Naive B cell (primary cell): Measurements from ENCODE around the gene MEF2D. TPM values are rescaled to one million over a fixed set of nuclear protein-coding genes. Genes with fewer than 3 reads are reported as not detected.

Source experiments
- ATAC-seq, 2 donors: fragments of 150-1000 bp; cut with Tn5 transposase; 2 replicates each; pipeline ENCODE4 v1.10.0; 2021; ENCODE audit warnings: low read depth in 2 of 2, mild to moderate bottlenecking in 2 of 2, moderate library complexity in 2 of 2
- DNase-seq: peaks from one replicate; pipeline ENCODE4 v3.0.0; 2022
- H3K27ac Mint-ChIP-seq, 6 donors: one replicate each; pipeline ENCODE4 v1.8.0; 2020 to 2022; ENCODE audit warnings: mild to moderate bottlenecking in 6 of 6, mixed read lengths in 6 of 6, moderate library complexity in 5 of 6, inconsistent platforms in 2 of 6
- H3K27me3 Mint-ChIP-seq, 3 donors: one replicate each; pipeline ENCODE4 v1.8.0; 2021 to 2022; ENCODE audit warnings: mixed read lengths in 3 of 3, mild to moderate bottlenecking in 1 of 3
- H3K36me3 Mint-ChIP-seq, 2 donors: one replicate each; pipeline ENCODE4 v1.8.0; 2020 to 2022; ENCODE audit warnings: mixed read lengths in 2 of 2, inconsistent platforms in 1 of 2, mild to moderate bottlenecking in 1 of 2
- H3K4me1 Mint-ChIP-seq, 3 donors: one replicate each; pipeline ENCODE4 v1.8.0; 2020 to 2022; ENCODE audit warnings: mixed read lengths in 3 of 3, inconsistent platforms in 1 of 3, mild to moderate bottlenecking in 1 of 3, moderate library complexity in 1 of 3
- H3K4me3 Mint-ChIP-seq, 8 donors: one replicate each; pipeline ENCODE4 v1.8.0; 2020 to 2022; ENCODE audit warnings: mild to moderate bottlenecking in 8 of 8, mixed read lengths in 8 of 8, moderate library complexity in 8 of 8, inconsistent platforms in 2 of 8
- H3K9me3 Mint-ChIP-seq, 7 donors: one replicate each; pipeline ENCODE4 v1.8.0; 2020 to 2022; ENCODE audit warnings: mixed read lengths in 7 of 7, mild to moderate bottlenecking in 5 of 7, inconsistent platforms in 2 of 7, moderate library complexity in 1 of 7
- polyA plus RNA-seq, 6 donors: library from polyadenylated mRNA; unstranded; fragments of 300-500 nt; fragmentation: Illumina TruSeq; gene quantifications; one replicate each; pipeline ENCODE4 v1.2.3, GENCODE V29; 2021; ENCODE audit warnings: low read depth in 6 of 6

The MEF2D gene
- polyA plus RNA-seq, 6 donors from 2014 or later = 6.9 to 15.8 (median 9.1) TPM

DNA sequence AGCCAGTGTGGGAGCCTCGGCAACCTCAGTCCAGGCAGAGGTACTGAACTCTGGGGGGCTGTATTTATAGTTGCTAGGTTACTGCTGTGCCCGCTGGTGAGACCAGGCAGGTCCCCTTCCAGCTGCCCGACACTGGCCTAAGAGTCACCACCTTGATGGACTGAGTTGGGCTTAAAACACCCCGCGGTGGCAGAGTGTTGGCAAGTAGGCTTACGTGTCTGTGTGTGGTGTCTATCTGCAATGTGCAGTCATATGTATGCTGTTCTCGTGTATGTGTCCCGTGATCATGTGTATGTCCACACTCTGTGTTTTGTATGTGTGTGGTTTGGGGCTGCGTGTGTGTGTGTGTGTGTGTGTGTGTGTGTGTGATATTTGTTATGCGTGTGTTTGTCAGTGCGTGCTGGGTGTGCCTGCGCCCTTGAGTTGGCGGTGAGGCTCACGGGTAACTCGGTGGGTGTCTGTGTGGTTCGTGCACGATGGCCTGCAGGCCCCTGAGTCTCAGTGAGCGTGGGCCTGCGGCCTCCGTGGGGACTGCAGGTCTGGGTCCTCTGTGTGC, 65.5 kb downstream of the MEF2D start:
- no peak for DNase-seq

GRCh38 chr1:156433602-156434001, 67.0 kb downstream of the MEF2D start:
- no peak for ATAC-seq
- H3K4me1 Mint-ChIP-seq = peaks cover 29 to 44% (median 30%) of the 10 kb centered on the region in 3 donors
- H3K27me3 Mint-ChIP-seq = peaks cover 71 to 99% (median 97%) of the 10 kb centered on the region in 3 donors
- peaks cover 0 to 5% (median 0%) of the 10 kb centered on the region in 7 donors for H3K9me3 Mint-ChIP-seq
- H3K27ac Mint-ChIP-seq = no peak overlapping the region
- H3K36me3 Mint-ChIP-seq = peaks cover 0 to 9% of the 10 kb centered on the region in 2 donors
- no peak for DNase-seq
- H3K4me3 Mint-ChIP-seq = peak overlapping the region in 1 of 8 donors; percentile 5

More for the DNA sequence above, 65.5 kb downstream of the MEF2D start:
- no peak for ATAC-seq
- Mint-ChIP-seq H3K9me3 (peaks cover 0 to 6% (median 0%) of the 10 kb centered on the region in 7 donors), H3K4me3 (peak overlapping the region; percentile 37 to 93 (median 82)), H3K4me1 (peaks cover 24 to 44% (median 31%) of the 10 kb centered on the region in 3 donors), H3K36me3 (peaks cover 0 to 9% of the 10 kb centered on the region in 2 donors), H3K27ac (peak overlapping the region in 4 of 6 donors; percentile 1 to 78 (median 40)), H3K27me3 (peaks cover 74 to 99% (median 97%) of the 10 kb centered on the region in 3 donors)

- Mint-ChIP-seq H3K36me3 (peaks cover 0 to 9% of the 10 kb centered on the region in 2 donors), H3K27ac (peak overlapping the region in 1 of 6 donors; percentile 17), H3K9me3 (peaks cover 0 to 3% (median 0%) of the 10 kb centered on the region in 7 donors), H3K27me3 (peaks cover 68 to 99% (median 97%) of the 10 kb centered on the region in 3 donors), H3K4me1 (peaks cover 26 to 40% (median 29%) of the 10 kb centered on the region in 3 donors), H3K4me3 (peak overlapping the region in 1 of 8 donors; percentile 5)
- DNase-seq = no peak
- ATAC-seq = no peak
Observed at GRCh38 chr1:156433032-156433431, 67.5 kb downstream of the MEF2D start.

- Mint-ChIP-seq H3K4me1 (peaks cover 24 to 38% (median 28%) of the 10 kb centered on the region in 3 donors), H3K36me3 (peaks cover 0 to 9% of the 10 kb centered on the region in 2 donors), H3K27ac (no peak overlapping the region), H3K9me3 (peaks cover 0 to 3% (median 0%) of the 10 kb centered on the region in 7 donors), H3K27me3 (peaks cover 69 to 99% (median 97%) of the 10 kb centered on the region in 3 donors), H3K4me3 (no peak overlapping the region)
- ATAC-seq (no peak), DNase-seq (no peak)
Observed at GRCh38 chr1:156432669-156433018, 67.9 kb downstream of the MEF2D start.

GRCh38 chr1:156431769-156432668, 68.6 kb downstream of the MEF2D start:
- Mint-ChIP-seq H3K4me3 (no peak overlapping the region), H3K4me1 (peaks cover 19 to 32% (median 22%) of the 10 kb centered on the region in 3 donors), H3K36me3 (peaks cover 0 to 9% of the 10 kb centered on the region in 2 donors), H3K27me3 (peaks cover 71 to 99% (median 97%) of the 10 kb centered on the region in 3 donors), H3K9me3 (peaks cover 0 to 3% (median 0%) of the 10 kb centered on the region in 7 donors), H3K27ac (no peak overlapping the region)
- DNase-seq = no peak
- no peak for ATAC-seq

GRCh38 chr1:156431366-156431765, 69.2 kb downstream of the MEF2D start:
- Mint-ChIP-seq H3K4me3 (no peak overlapping the region), H3K36me3 (peaks cover 0 to 9% of the 10 kb centered on the region in 2 donors), H3K9me3 (peaks cover 0 to 3% (median 0%) of the 10 kb centered on the region in 7 donors), H3K27ac (no peak overlapping the region), H3K4me1 (peaks cover 14 to 26% (median 15%) of the 10 kb centered on the region in 3 donors), H3K27me3 (peaks cover 74 to 99% (median 97%) of the 10 kb centered on the region in 3 donors)
- DNase-seq (no peak), ATAC-seq (no peak)

DNA sequence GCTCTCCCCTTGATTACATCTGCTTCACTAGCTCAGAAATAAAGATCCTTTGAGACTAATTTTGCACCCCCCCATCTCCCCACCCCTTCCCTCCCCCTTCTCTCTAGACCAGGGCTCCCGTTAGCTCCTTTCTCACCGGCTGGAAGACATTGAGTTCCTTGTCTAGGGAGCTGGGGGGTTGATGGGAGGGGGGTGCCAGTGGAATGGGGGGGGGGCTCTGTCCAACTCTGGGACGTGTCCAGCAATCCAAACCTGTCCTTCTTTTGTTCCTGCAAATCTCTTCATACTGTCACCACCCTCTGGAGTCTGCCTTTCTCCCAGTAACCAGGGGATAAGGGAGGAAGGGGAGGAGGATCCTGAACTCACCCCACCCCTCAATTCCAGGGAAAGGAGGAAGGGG, 69.7 kb downstream of the MEF2D start:
- ATAC-seq (no peak), DNase-seq (no peak)
- peaks cover 0 to 6% of the 10 kb centered on the region in 2 donors for H3K36me3 Mint-ChIP-seq
- no peak overlapping the region for H3K27ac Mint-ChIP-seq
- H3K27me3 Mint-ChIP-seq = peaks cover 78 to 100% (median 97%) of the 10 kb centered on the region in 3 donors
- peaks cover 11 to 22% (median 14%) of the 10 kb centered on the region in 3 donors for H3K4me1 Mint-ChIP-seq
- H3K4me3 Mint-ChIP-seq = no peak overlapping the region
- H3K9me3 Mint-ChIP-seq = peaks cover 0 to 3% (median 0%) of the 10 kb centered on the region in 7 donors

DNA sequence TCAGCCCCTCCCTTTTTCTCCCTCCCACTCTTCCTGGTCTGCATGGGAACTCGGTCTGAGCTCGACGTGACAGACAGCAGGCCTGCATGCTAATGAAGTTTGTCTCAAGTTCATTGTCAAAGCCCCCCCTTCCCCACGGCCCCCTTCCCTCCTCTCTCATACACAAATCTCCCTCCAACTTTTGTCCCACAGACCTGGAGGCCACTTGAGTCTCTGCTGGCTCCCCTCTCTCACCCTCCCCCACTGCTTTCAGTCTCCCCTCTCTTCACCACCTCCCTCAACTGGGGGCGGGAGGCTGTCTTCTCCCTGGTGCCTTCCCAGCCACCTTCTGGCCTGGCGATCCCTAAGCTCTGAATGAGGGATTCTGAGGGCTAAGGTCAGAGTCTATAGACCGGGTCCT, 70.3 kb downstream of the MEF2D start:
- H3K27ac Mint-ChIP-seq = no peak overlapping the region
- H3K9me3 Mint-ChIP-seq = peaks cover 0 to 2% (median 0%) of the 10 kb centered on the region in 7 donors
- no peak overlapping the region for H3K4me3 Mint-ChIP-seq
- DNase-seq (no peak), ATAC-seq (no peak)
- peaks cover 77 to 96% (median 93%) of the 10 kb centered on the region in 3 donors for H3K27me3 Mint-ChIP-seq
- peaks cover 0 to under 1% of the 10 kb centered on the region in 2 donors for H3K36me3 Mint-ChIP-seq
- peaks cover 7 to 16% (median 11%) of the 10 kb centered on the region in 3 donors for H3K4me1 Mint-ChIP-seq

DNA sequence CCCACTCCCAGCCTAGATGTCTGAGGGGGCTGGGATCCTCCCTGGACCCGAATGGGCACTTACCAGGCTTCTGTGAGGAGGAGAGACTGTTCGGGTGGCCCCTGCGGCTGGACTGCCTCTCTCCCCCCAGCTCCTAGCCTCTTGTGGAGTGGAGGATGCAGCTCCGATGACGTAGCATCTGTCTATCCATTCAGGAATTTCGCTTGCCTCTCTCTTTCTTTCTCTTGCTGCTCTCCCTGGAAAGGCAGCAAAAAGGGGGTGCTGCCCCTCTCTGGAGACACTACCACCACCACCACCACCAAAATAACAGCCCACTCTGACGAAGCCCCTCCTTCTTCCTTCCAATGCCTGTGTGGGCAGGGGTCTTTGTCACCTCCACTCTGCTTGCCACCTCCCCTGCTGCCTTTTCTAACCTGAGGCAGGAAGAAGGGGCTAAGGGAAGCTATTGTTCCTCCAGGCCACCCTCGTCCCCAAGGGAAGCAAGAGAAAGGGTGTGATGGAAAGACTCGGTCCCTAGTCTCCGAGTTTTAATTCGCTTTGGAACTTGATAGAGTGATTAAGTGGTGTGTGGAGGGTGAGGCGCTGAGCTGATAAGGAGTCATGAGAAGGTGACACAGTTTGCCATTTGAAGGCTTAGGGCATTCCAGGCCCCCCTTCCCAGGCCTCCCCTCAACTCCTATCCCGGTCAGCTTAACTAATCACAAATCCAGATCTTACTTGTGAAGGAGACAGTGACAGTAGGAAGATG, 71.1 kb downstream of the MEF2D start:
- Mint-ChIP-seq H3K27ac (no peak overlapping the region), H3K4me3 (no peak overlapping the region), H3K9me3 (peaks cover 0 to 2% (median 0%) of the 10 kb centered on the region in 7 donors), H3K27me3 (peaks cover 74 to 96% (median 92%) of the 10 kb centered on the region in 3 donors), H3K4me1 (peaks cover 3 to 10% (median 5%) of the 10 kb centered on the region in 3 donors), H3K36me3 (no peaks in the 10 kb centered on the region)
- ATAC-seq (no peak), DNase-seq (no peak)

GRCh38 chr1:156428746-156429288, 71.8 kb downstream of the MEF2D start:
- Mint-ChIP-seq H3K4me3 (no peak overlapping the region), H3K9me3 (peaks cover 0 to 2% (median 0%) of the 10 kb centered on the region in 7 donors), H3K27ac (no peak overlapping the region), H3K27me3 (peaks cover 77 to 96% (median 92%) of the 10 kb centered on the region in 3 donors), H3K4me1 (peaks cover 3 to 10% (median 5%) of the 10 kb centered on the region in 3 donors), H3K36me3 (no peaks in the 10 kb centered on the region)
- DNase-seq (no peak), ATAC-seq (no peak)

- H3K27me3 Mint-ChIP-seq = peaks cover 77 to 96% (median 92%) of the 10 kb centered on the region in 3 donors
- H3K4me1 Mint-ChIP-seq = peaks cover 3 to 10% (median 5%) of the 10 kb centered on the region in 3 donors
- H3K4me3 Mint-ChIP-seq = no peak overlapping the region
- H3K27ac Mint-ChIP-seq = no peak overlapping the region
- ATAC-seq = no peak
- no peak for DNase-seq
- H3K9me3 Mint-ChIP-seq = peaks cover 0 to 2% (median 0%) of the 10 kb centered on the region in 7 donors
- no peaks in the 10 kb centered on the region for H3K36me3 Mint-ChIP-seq
Observed at GRCh38 chr1:156427957-156428356, 72.6 kb downstream of the MEF2D start.

DNA sequence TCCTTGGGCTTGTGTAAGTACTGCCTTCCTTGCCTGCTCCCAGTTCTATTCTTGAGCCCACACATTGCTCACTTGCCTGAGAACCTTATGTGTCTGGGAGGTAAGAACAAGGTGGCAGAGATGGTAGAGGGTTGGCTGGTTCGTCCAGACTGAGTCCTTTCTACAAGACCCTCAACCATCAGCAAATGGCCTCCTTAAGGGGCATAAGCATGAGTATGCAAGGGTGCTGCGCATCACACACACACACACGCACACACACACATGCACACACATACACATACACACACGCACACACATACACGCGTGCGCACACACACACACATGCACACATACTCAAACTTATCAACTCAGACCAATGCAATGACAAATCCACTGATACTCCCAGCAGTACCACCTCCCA, 74.6 kb downstream of the MEF2D start:
- Mint-ChIP-seq H3K36me3 (no peaks in the 10 kb centered on the region), H3K27ac (no peak overlapping the region), H3K4me3 (no peak overlapping the region), H3K4me1 (peaks cover 12 to 18% (median 14%) of the 10 kb centered on the region in 3 donors), H3K9me3 (peaks cover 0 to 2% (median 0%) of the 10 kb centered on the region in 7 donors), H3K27me3 (peaks cover 76 to 96% (median 93%) of the 10 kb centered on the region in 3 donors)
- DNase-seq = no peak
- ATAC-seq = no peak
